HepG2 (cell line): ENCODE results near the gene RALY. TPM values are rescaled to one million over a fixed set of nuclear protein-coding genes. Genes with fewer than 3 reads are reported as not detected.

Experiments
- ATAC-seq: fragments of 200-7000 bp; cut with Tn5 transposase; 3 replicates; pipeline ENCODE4 v1.9.1; 2020; ENCODE audit warnings: mild to moderate bottlenecking, moderate library complexity
- BruUV-seq: library from RNA; stranded (reverse); fragments of 400-500 nt; replicated peaks from 2 replicates; lab custom pipeline; 2021; lab: Mats Ljungman, UMichigan
- CTCF ChIA-PET: fragments of 300-600 bp; formaldehyde crosslinking; extraction: SDS; loops from one replicate; lab custom pipeline; 2021; ENCODE audit warnings: low total read pairs, inconsistent platforms, low intra/inter-chr PET ratio; lab: Yijun Ruan, JAX
- POLR2A ChIA-PET: fragments of 350-600 bp; sonication (Branson Sonifier 250); formaldehyde crosslinking; loops from one replicate; lab custom pipeline; 2020; ENCODE audit warnings: antibody characterized with exemption, inconsistent platforms; lab: Yijun Ruan, JAX
- DNase-seq: peaks from one replicate; pipeline ENCODE4 v3.0.0-alpha.2; 2015; ENCODE audit warnings: low spot score
- FAIRE-seq: peaks from 3 replicates; lab custom pipeline; 2011; peaks lifted over from hg19 to GRCh38; lab: Jason Lieb, UNC
- H2AFZ ChIP-seq: one replicate; pipeline ENCODE4 v1.6.1; 2011; ENCODE audit warnings: low read length, inconsistent platforms
- H3K27ac ChIP-seq: fragments of 300-600 bp; 3 replicates; pipeline ENCODE4 v1.8.0; 2011; ENCODE audit warnings: mixed run types, mild to moderate bottlenecking, mixed read lengths, low read length, inconsistent platforms; ENCODE audit not compliant: insufficient read depth; ENCODE audit errors: extremely low read length
- H3K27me3 ChIP-seq, 2 experiments: fragments of 200-600 bp in 1 of 2; 2 replicates in 1 of 2; 3 replicates in 1 of 2; pipeline versions ENCODE4 v1.6.0 to v1.8.0; 2011; ENCODE audit warnings: low read length in 2 of 2, mild to moderate bottlenecking in 2 of 2, moderate library complexity in 2 of 2, inconsistent platforms in 1 of 2; ENCODE audit not compliant: insufficient read depth in 2 of 2, control insufficient read depth in 1 of 2
- H3K36me3 ChIP-seq, 2 experiments: fragments of 200-600 bp in 1 of 2; replicated peaks in 1 of 2; 2 replicates in 1 of 2; 3 replicates in 1 of 2; pipeline versions ENCODE4 v1.5.1 to v1.8.0; 2011; ENCODE audit warnings: low read length in 2 of 2, inconsistent platforms in 1 of 2; ENCODE audit not compliant: insufficient read depth in 2 of 2, control insufficient read depth in 1 of 2
- H3K4me1 ChIP-seq: 2 replicates; pipeline ENCODE4 v1.5.1; 2012; ENCODE audit warnings: low read length, inconsistent platforms; ENCODE audit not compliant: insufficient read depth
- H3K4me2 ChIP-seq: 2 replicates; pipeline ENCODE4 v1.6.0; 2011; ENCODE audit warnings: low read depth, low read length, inconsistent platforms
- H3K4me3 ChIP-seq, 3 experiments: fragments of 200-600 bp in 1 of 3; sonication (generic), shearing (Covaris generic) in 1 of 3; replicated peaks in 1 of 3; 2 replicates each; pipeline ENCODE4 v1.5.1; 2011 to 2016; ENCODE audit warnings: low read length in 3 of 3, inconsistent platforms in 2 of 3, low read depth in 2 of 3, mild to moderate bottlenecking in 2 of 3, control low read depth in 1 of 3, mixed read lengths in 1 of 3; ENCODE audit not compliant: insufficient read depth in 1 of 3
- H3K79me2 ChIP-seq: one replicate; pipeline ENCODE4 v1.6.1; 2011; ENCODE audit warnings: low read length, inconsistent platforms; ENCODE audit not compliant: insufficient read depth
- H3K9ac ChIP-seq: 2 replicates; pipeline ENCODE4 v1.6.0; 2011; ENCODE audit warnings: mild to moderate bottlenecking, low read depth, low read length, inconsistent platforms; ENCODE audit not compliant: insufficient read depth
- H3K9me3 ChIP-seq: 2 replicates; pipeline ENCODE4 v1.5.1; 2012; ENCODE audit warnings: mild to moderate bottlenecking, low read length
- H4K20me1 ChIP-seq: 2 replicates; pipeline ENCODE4 v1.6.0; 2011; ENCODE audit warnings: inconsistent platforms, mild to moderate bottlenecking, low read length, moderate library complexity; ENCODE audit not compliant: insufficient read depth
- ATF3 ChIP-seq: sonication (generic); formaldehyde crosslinking; IDR thresholded peaks from 2 replicates; pipeline ENCODE4 v1.4.0; 2020; ENCODE audit warnings: missing genetic modification reagents
- CCAR2 ChIP-seq: fragments of 200-400 bp; formaldehyde crosslinking; optimal IDR thresholded peaks from 2 replicates; pipeline ENCODE3; 2018; ENCODE audit warnings: low read depth, mild to moderate bottlenecking, low read length, moderate library complexity
- CENPX ChIP-seq: sonication (generic); formaldehyde crosslinking; IDR thresholded peaks from 2 replicates; pipeline ENCODE4 v1.9.0; 2021; ENCODE audit warnings: mild to moderate bottlenecking, missing genetic modification reagents, moderate library complexity
- CREB1 ChIP-seq, 2 experiments: fragments of 450-650 bp in 1 of 2; IDR thresholded peaks; 2 replicates each; pipeline ENCODE4 v1.6.1; 2016 to 2017; ENCODE audit warnings: control low read depth in 1 of 2, mild to moderate bottlenecking in 1 of 2, missing compliant biosample characterization in 1 of 2, missing genetic modification characterization in 1 of 2
- FIP1L1 ChIP-seq: fragments of 200-400 bp; formaldehyde crosslinking; IDR thresholded peaks from 2 replicates; pipeline ENCODE4 v1.6.1; 2018; ENCODE audit warnings: low read depth, mild to moderate bottlenecking, low read length, moderate library complexity, borderline replicate concordance; ENCODE audit not compliant: insufficient read depth
- GPN1 ChIP-seq: sonication (generic); formaldehyde crosslinking; IDR thresholded peaks from 2 replicates; pipeline ENCODE4 v1.5.1; 2020; ENCODE audit warnings: missing genetic modification reagents, borderline replicate concordance
- HOXA9 ChIP-seq: sonication (generic); formaldehyde crosslinking; IDR thresholded peaks from 2 replicates; pipeline ENCODE4 v1.8.1; 2022; ENCODE audit warnings: missing genetic modification reagents, mild to moderate bottlenecking, moderate library complexity, borderline replicate concordance
- KDM4B ChIP-seq: sonication (generic); formaldehyde crosslinking; IDR thresholded peaks from 2 replicates; pipeline ENCODE4 v1.4.0; 2020; ENCODE audit warnings: missing genetic modification reagents
- MEIS1 ChIP-seq: sonication (generic); formaldehyde crosslinking; IDR thresholded peaks from 2 replicates; pipeline ENCODE4 v1.9.0; 2021; ENCODE audit warnings: mild to moderate bottlenecking, missing genetic modification reagents, moderate library complexity, borderline replicate concordance
- POLR2G ChIP-seq: fragments of 200-400 bp; formaldehyde crosslinking; IDR thresholded peaks from 2 replicates; pipeline ENCODE4 v1.6.1; 2018; ENCODE audit warnings: mild to moderate bottlenecking, low read depth, low read length, moderate library complexity
- RARA ChIP-seq: IDR thresholded peaks from 2 replicates; pipeline ENCODE4 v1.6.1; 2016; ENCODE audit warnings: missing genetic modification reagents, missing compliant biosample characterization
- RBM22 ChIP-seq: fragments of 200-400 bp; formaldehyde crosslinking; optimal IDR thresholded peaks from 2 replicates; pipeline ENCODE3; 2017; ENCODE audit warnings: mild to moderate bottlenecking, low read length, moderate library complexity
- SP4 ChIP-seq: sonication (generic); formaldehyde crosslinking; IDR thresholded peaks from 2 replicates; pipeline ENCODE4 v1.8.1; 2023; ENCODE audit warnings: mild to moderate bottlenecking, missing genetic modification reagents
- SSRP1 ChIP-seq: IDR thresholded peaks from 2 replicates; pipeline ENCODE4 v1.6.1; 2016; ENCODE audit warnings: control low read depth
- THAP9 ChIP-seq: sonication (generic); formaldehyde crosslinking; IDR thresholded peaks from 2 replicates; pipeline ENCODE4; 2020; ENCODE audit warnings: missing genetic modification reagents, mild to moderate bottlenecking, borderline replicate concordance
- TMF1 ChIP-seq: sonication (generic); formaldehyde crosslinking; IDR thresholded peaks from 2 replicates; pipeline ENCODE4 v1.8.1; 2022; ENCODE audit warnings: low read depth, missing genetic modification reagents
- XRCC5 ChIP-seq: fragments of 200-400 bp; formaldehyde crosslinking; optimal IDR thresholded peaks from 2 replicates; pipeline ENCODE3; 2017; ENCODE audit warnings: mild to moderate bottlenecking, low read length
- ZBTB21 ChIP-seq: sonication (generic); formaldehyde crosslinking; IDR thresholded peaks from 2 replicates; pipeline ENCODE4 v1.4.0; 2020; ENCODE audit warnings: missing genetic modification reagents
- ZFYVE20 ChIP-seq: sonication (generic); formaldehyde crosslinking; IDR thresholded peaks from 2 replicates; pipeline ENCODE4 v1.8.0; 2023; ENCODE audit warnings: low read depth, mild to moderate bottlenecking, moderate library complexity, missing genetic modification reagents, borderline replicate concordance
- ZNF563 ChIP-seq: sonication (generic); formaldehyde crosslinking; IDR thresholded peaks from 2 replicates; pipeline ENCODE4 v1.8.0; 2022; ENCODE audit warnings: mild to moderate bottlenecking, moderate library complexity, missing genetic modification reagents
- ZNF567 ChIP-seq: sonication (generic); formaldehyde crosslinking; IDR thresholded peaks from 2 replicates; pipeline ENCODE4 v1.8.1; 2023; ENCODE audit warnings: mild to moderate bottlenecking, missing genetic modification reagents, borderline replicate concordance
- ZNF768 ChIP-seq: sonication (generic); formaldehyde crosslinking; IDR thresholded peaks from 2 replicates; pipeline ENCODE4 v1.4.0; 2020; ENCODE audit warnings: missing genetic modification reagents
- WGBS: methylation state at CpG from one replicate; pipeline ENCODE4 v1.1.6; 2017; ENCODE audit warnings: low lambda C conversion rate; 5-methylcytosine and 5-hydroxymethylcytosine counted together
- in situ Hi-C: cut with HindIII; loops from 2 replicates; pipeline ENCODE4 v1.10.0; 2017; ENCODE audit warnings: low pct_unique_long_range_greater_than_20kb; ENCODE audit not compliant: extremely low pct_ligation_motif_present
- intact Hi-C: fragments of 100-400 bp; cut with micrococcal nuclease; formaldehyde crosslinking; loops from one replicate; pipeline ENCODE4 v1.10.0; 2022; ENCODE audit not compliant: unreplicated experiment
- polyA plus RNA-seq, 8 experiments: library from polyadenylated mRNA; depleted of rRNA in 3 of 8; stranded (reverse) in 7 of 8; unstranded in 1 of 8; fragments of >200 nt; fragmentation: Illumina TruSeq in 4 of 8; extraction: Trizol in 4 of 8; gene quantifications; 2 replicates each; pipeline versions ENCODE4 v1.2.1 to v1.2.3, GENCODE V29; 2011 to 2016; ENCODE audit warnings: low read depth in 4 of 8, missing spikeins in 1 of 8, mixed read lengths in 1 of 8; ENCODE audit not compliant: insufficient read depth in 1 of 8
- total RNA-seq, 5 experiments: library from RNA; depleted of rRNA; stranded (reverse); fragments of >200 nt; fragmentation: Illumina TruSeq; extraction: Trizol; gene quantifications; 2 replicates each; pipeline ENCODE4 v1.2.3, GENCODE V29; 2016; ENCODE audit warnings: low read depth in 1 of 5

The RALY gene
- total and polyA plus RNA-seq, 2 of the 13 experiments (the other 11 are each of a cell fraction or from before 2014, with no cell fraction given), result 178 to 186 TPM

- H3K4me3 ChIP-seq, result no peak overlapping the region
- intact Hi-C loops (no loop called here), in situ Hi-C loops (no loop called here)
- ChIA-PET CTCF (no interaction called here), POLR2A (interaction anchor here (5.6 kb wide), 1 partner anchor 27 kb away, joined by 27 read pairs; the partner anchor contains the start of gene EIF2S2)
- FAIRE-seq (no peak), ATAC-seq (no peak), DNase-seq (no peak)
- no peak overlapping the region for H3K27ac ChIP-seq
- H3K27me3 ChIP-seq, result no peaks in the 10 kb centered on the region
- no TSS peak for BruUV-seq
- H4K20me1 ChIP-seq, result peaks cover 19% of the 10 kb centered on the region
- H3K4me2 ChIP-seq, result no peak overlapping the region
- no peaks in the 10 kb centered on the region for H3K4me1 ChIP-seq
- H3K36me3 ChIP-seq, result peaks cover 42 to 89% of the 10 kb centered on the region in 2 experiments
- WGBS, result 97% methylated on average over 5 of the region's 5 CpGs
- no peak overlapping the region for H3K9ac ChIP-seq
- no peak overlapping the region for H2AFZ ChIP-seq
- TF ChIP-seq RARA (CRISPR knock-in tag), result no peak
- no peak for TF ChIP-seq KDM4B (CRISPR knock-in tag)
- TF ChIP-seq THAP9 (CRISPR knock-in tag), result no peak
- TF ChIP-seq MEIS1 (CRISPR knock-in tag), result 0 out of 2 replicates have a peak, but pooled peaks have one; percentile 43
- peak; percentile 54 for TF ChIP-seq POLR2G
- 0 out of 2 replicates have a peak, but pooled peaks have one; percentile 63 for TF ChIP-seq ZNF567
- no peak for TF ChIP-seq XRCC5
- TF ChIP-seq HOXA9 (CRISPR knock-in tag), result no peak
- no peak for TF ChIP-seq ZNF563 (CRISPR knock-in tag)
- TF ChIP-seq GPN1 (CRISPR knock-in tag), result no peak
- TF ChIP-seq CREB1 (IDR thresholded peaks at IDR 0.05), result no peak
- no peak for TF ChIP-seq CREB1 (CRISPR knock-in tag; IDR thresholded peaks at IDR 0.05)
- peak; percentile 94 for TF ChIP-seq RBM22
- TF ChIP-seq ZBTB21, result no peak
- no peak for TF ChIP-seq CCAR2
- TF ChIP-seq SP4, result no peak
- TF ChIP-seq ZFYVE20 (CRISPR knock-in tag), result no peak
- TF ChIP-seq ZNF768 (CRISPR knock-in tag), result no peak
- no peak for TF ChIP-seq ATF3 (CRISPR knock-in tag)
- TF ChIP-seq TMF1, result no peak
- TF ChIP-seq CENPX (CRISPR knock-in tag), result no peak
- peak; percentile 88; the same call in 1 of the 2 replicates for TF ChIP-seq SSRP1 (CRISPR knock-in tag)
- no peak for TF ChIP-seq FIP1L1
- no peaks in the 10 kb centered on the region for H3K9me3 ChIP-seq
- H3K79me2 ChIP-seq, result no peaks in the 10 kb centered on the region
Measured at GRCh38 chr20:34085544-34086040, 91.9 kb downstream of the RALY start.
